ENCODE data around the gene CHCHD3. TPM values are rescaled to one million over a fixed set of nuclear protein-coding genes. Genes with fewer than 3 reads are reported as not detected.
A peak's percentile ranks its signal among the peaks of the same experiment; 100 is the strongest.

CHCHD3 gene
- total and polyA plus RNA-seq, 12 donors = 12.3 to 113 (median 54.2) TPM

GRCh38 chr7:133059263-133059662, 22.6 kb downstream of the CHCHD3 start:
- peaks cover 0 to 9% of the 10 kb centered on the region in 2 donors for H3K4me1 ChIP-seq (replicated peaks in 1 of 2)
- WGBS, 4 donors = 96 to 98% (median 97%) methylated on average over 6 of the region's 6 CpGs
- no peaks in the 10 kb centered on the region for H3K27me3 ChIP-seq

DNA sequence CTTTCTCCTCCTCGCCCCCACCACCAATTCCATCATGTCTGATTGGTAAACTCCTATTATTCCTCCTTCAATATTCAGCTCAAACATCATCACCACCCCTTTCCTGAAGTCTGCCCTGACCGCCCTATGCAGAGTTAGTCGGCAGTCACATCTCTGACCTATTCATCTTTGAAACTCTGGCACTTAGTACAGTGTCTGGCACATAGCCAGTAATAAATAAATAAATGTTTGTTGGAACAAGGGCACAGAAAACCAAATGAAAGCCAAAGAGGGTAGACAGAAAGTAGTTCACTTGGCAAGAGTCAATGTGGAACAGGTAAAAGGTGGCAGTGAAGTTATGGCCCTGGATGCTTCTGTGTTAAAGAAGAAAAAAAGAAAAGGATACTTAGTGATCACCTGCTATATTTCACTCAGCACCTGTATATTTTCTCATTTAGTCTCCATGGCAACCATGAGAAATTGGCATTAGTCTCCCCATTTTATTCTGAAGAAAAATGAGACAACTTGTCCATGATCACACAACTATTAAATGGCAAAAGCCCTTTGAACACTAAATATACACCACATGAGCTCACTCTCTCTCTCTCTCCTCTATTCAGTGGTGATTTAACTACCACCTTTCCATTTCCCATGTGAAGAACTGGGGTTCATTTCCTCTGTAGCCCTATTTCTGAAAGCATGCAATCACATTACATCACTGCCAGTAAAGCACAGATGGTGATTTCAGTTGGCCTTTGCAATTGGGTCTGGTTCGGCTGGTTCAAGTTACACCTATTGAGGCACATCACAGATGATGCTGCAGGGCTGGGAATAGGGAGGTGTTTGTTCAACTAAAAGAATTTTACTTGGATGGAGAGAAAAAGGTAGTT, 25.3 kb downstream of the CHCHD3 start:
- Histone ChIP-seq H3K36me3 (replicated peaks in 1 of 2) (no peaks in the 10 kb centered on the region), H3K27ac (no peak overlapping the region), H3K9me3 (replicated peaks in 1 of 3) (no peaks in the 10 kb centered on the region), H3K4me1 (replicated peaks in 1 of 2) (peaks cover 14 to 34% of the 10 kb centered on the region in 2 donors), H3K4me3 (no peak overlapping the region), H3K27me3 (no peaks in the 10 kb centered on the region)
- 71 to 79% (median 77%) methylated on average over 4 of the region's 4 CpGs for WGBS, 4 donors
- TF ChIP-seq, protein P1, sequence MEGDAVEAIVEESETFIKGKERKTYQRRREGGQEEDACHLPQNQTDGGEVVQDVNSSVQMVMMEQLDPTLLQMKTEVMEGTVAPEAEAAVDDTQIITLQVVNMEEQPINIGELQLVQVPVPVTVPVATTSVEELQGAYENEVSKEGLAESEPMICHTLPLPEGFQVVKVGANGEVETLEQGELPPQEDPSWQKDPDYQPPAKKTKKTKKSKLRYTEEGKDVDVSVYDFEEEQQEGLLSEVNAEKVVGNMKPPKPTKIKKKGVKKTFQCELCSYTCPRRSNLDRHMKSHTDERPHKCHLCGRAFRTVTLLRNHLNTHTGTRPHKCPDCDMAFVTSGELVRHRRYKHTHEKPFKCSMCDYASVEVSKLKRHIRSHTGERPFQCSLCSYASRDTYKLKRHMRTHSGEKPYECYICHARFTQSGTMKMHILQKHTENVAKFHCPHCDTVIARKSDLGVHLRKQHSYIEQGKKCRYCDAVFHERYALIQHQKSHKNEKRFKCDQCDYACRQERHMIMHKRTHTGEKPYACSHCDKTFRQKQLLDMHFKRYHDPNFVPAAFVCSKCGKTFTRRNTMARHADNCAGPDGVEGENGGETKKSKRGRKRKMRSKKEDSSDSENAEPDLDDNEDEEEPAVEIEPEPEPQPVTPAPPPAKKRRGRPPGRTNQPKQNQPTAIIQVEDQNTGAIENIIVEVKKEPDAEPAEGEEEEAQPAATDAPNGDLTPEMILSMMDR (IDR thresholded peaks at IDR 0.05) = no peak
- TF ChIP-seq POLR2A (IDR thresholded peaks at IDR 0.05) = no peak
- intact Hi-C loops (cut with DNase I) = no loop called here
- peak in 1 of 7 donors; percentile 37 for DNase-seq

More at GRCh38 chr7:133059263-133059662, 22.6 kb downstream of the CHCHD3 start:
- Histone ChIP-seq H3K9me3 (replicated peaks in 1 of 3) (no peaks in the 10 kb centered on the region), H3K36me3 (replicated peaks in 1 of 2) (no peaks in the 10 kb centered on the region), H3K4me3 (no peak overlapping the region), H3K27ac (no peak overlapping the region)
- intact Hi-C loops (cut with DNase I) = no loop called here
- no peak for DNase-seq
- TF ChIP-seq, protein P1 (IDR thresholded peaks at IDR 0.05) = no peak
- no peak for TF ChIP-seq POLR2A (IDR thresholded peaks at IDR 0.05)

GRCh38 chr7:133054162-133054840, 27.6 kb downstream of the CHCHD3 start:
- TF ChIP-seq, protein P1 (IDR thresholded peaks at IDR 0.05) = no peak
- TF ChIP-seq POLR2A (IDR thresholded peaks at IDR 0.05) = no peak
- 56 to 65% (median 59%) methylated on average over 2 of the region's 2 CpGs for WGBS, 4 donors
- Histone ChIP-seq H3K9me3 (replicated peaks in 1 of 3) (no peaks in the 10 kb centered on the region), H3K27ac (no peak overlapping the region), H3K4me1 (replicated peaks in 1 of 2) (peaks cover 29 to 49% of the 10 kb centered on the region in 2 donors), H3K4me3 (no peak overlapping the region), H3K36me3 (replicated peaks in 1 of 2) (no peaks in the 10 kb centered on the region), H3K27me3 (no peaks in the 10 kb centered on the region)
- no peak for DNase-seq
- intact Hi-C loops (cut with DNase I) = no loop called here

DNA sequence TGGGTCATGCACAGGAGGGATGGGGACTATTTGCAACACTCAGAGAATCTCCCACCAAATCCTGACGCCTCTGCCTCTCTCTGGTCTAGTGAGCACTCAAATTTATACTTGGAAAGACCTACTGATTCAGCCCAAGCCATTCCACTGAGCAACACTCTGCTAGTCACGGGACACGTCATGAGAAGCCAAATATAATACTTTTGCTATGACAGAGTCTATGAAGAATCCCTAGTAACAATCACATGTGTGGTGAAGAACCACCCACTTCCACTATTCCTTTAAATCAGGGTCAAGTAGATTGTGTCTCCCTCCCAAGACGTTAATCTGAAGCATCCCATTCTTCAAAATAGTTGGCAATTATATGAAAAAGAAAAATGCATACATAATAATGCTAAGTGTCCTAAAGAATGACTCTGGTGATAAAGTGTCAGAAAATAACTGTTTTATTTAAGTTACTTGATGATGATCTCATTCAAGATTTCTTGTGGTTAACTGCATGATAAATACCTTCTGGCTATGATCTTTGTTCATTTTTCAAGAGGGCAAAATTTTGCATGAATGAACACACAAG, 28.5 kb downstream of the CHCHD3 start:
- Histone ChIP-seq H3K27ac (peak overlapping the region in 2 of 5 donors; percentile 5), H3K36me3 (replicated peaks in 1 of 2) (no peaks in the 10 kb centered on the region), H3K4me1 (replicated peaks in 1 of 2) (peaks cover 29 to 49% of the 10 kb centered on the region in 2 donors), H3K9me3 (replicated peaks in 1 of 3) (no peaks in the 10 kb centered on the region), H3K4me3 (no peak overlapping the region), H3K27me3 (no peaks in the 10 kb centered on the region)
- TF ChIP-seq, protein P1 (IDR thresholded peaks at IDR 0.05) = no peak
- TF ChIP-seq POLR2A (IDR thresholded peaks at IDR 0.05) = no peak
- WGBS, 4 donors = 51 to 62% (median 56%) methylated on average over 4 of the region's 4 CpGs
- peak in 4 of 7 donors; percentile 26 to 43 (median 36) for DNase-seq
- intact Hi-C loops (cut with DNase I) = no loop called here
